K562 (cell line): ENCODE data around the gene PLBD1.

Experiments used
- ESRRA ChIP-seq: fragments of 450-650 bp; IDR thresholded peaks from 2 replicates; pipeline ENCODE4 v1.6.1; 2014; ENCODE audit warnings: low read depth, mild to moderate bottlenecking, moderate library complexity, borderline replicate concordance
- FOXM1 ChIP-seq, 2 experiments: fragments of 450-650 bp in 1 of 2; sonication (generic) in 1 of 2; formaldehyde crosslinking in 1 of 2; IDR thresholded peaks; 2 replicates each; pipeline versions ENCODE4 v1.6.1 to v1.9.0; 2017 to 2022; ENCODE audit warnings: low read depth in 2 of 2, mild to moderate bottlenecking in 2 of 2, missing genetic modification reagents in 1 of 2, moderate library complexity in 1 of 2
- HNRNPLL ChIP-seq: fragments of 200-400 bp; formaldehyde crosslinking; IDR thresholded peaks from 2 replicates; pipeline ENCODE4 v1.6.1; 2017; ENCODE audit warnings: low read length, low read depth, mild to moderate bottlenecking; ENCODE audit not compliant: poor library complexity, severe bottlenecking

- TF ChIP-seq ESRRA (no peak), FOXM1 (IDR thresholded peaks at IDR 0.05; ENCODE audit: low read depth) (peak; percentile 83), FOXM1 (CRISPR knock-in tag; IDR thresholded peaks at IDR 0.05; ENCODE audit: low read depth) (no peak), HNRNPLL (no peak)
Measured at GRCh38 chr12:14473707-14474287, 93.9 kb downstream of the PLBD1 start.
